Endodermal cell (in vitro differentiated cells): ENCODE data around the gene ELN. TPM values are rescaled to one million over a fixed set of nuclear protein-coding genes. Genes with fewer than 3 reads are reported as not detected.

Experiments
- DNase-seq: peaks from one replicate; pipeline ENCODE4 v3.0.0-alpha.2; 2017
- H3K27ac ChIP-seq: 2 replicates; pipeline ENCODE4 v1.5.1; 2013; ENCODE audit warnings: mild to moderate bottlenecking, low read depth, low read length, moderate library complexity
- H3K27me3 ChIP-seq: 2 replicates; pipeline ENCODE4 v1.6.1; 2013; ENCODE audit warnings: mild to moderate bottlenecking, low read length, moderate library complexity; ENCODE audit not compliant: insufficient read depth, control insufficient read depth, poor library complexity, severe bottlenecking
- H3K36me3 ChIP-seq: 2 replicates; pipeline ENCODE4 v1.7.0; 2013; ENCODE audit warnings: mild to moderate bottlenecking, low read length, moderate library complexity; ENCODE audit not compliant: control insufficient read depth, insufficient read depth
- H3K4me1 ChIP-seq: one replicate; pipeline ENCODE4 v1.7.0; 2013; ENCODE audit warnings: low read length; ENCODE audit not compliant: control insufficient read depth, insufficient read depth
- H3K4me3 ChIP-seq: 2 replicates; pipeline ENCODE4 v1.5.1; 2013; ENCODE audit warnings: mild to moderate bottlenecking, low read length, moderate library complexity
- H3K9ac ChIP-seq: 2 replicates; pipeline ENCODE4 v1.6.1; 2013; ENCODE audit warnings: mild to moderate bottlenecking, low read length, moderate library complexity; ENCODE audit not compliant: poor library complexity, severe bottlenecking; ENCODE audit errors: extremely low read depth
- H3K9me3 ChIP-seq: 2 replicates; pipeline ENCODE4 v1.6.1; 2013; ENCODE audit warnings: mild to moderate bottlenecking, low read length, moderate library complexity; ENCODE audit not compliant: control insufficient read depth
- H3K27ac Mint-ChIP-seq: 2 replicates; pipeline ENCODE4 v1.8.0; 2020; ENCODE audit warnings: mixed read lengths
- H3K27me3 Mint-ChIP-seq: 2 replicates; pipeline ENCODE4 v1.8.0; 2021; ENCODE audit warnings: mild to moderate bottlenecking, mixed read lengths; ENCODE audit not compliant: insufficient read depth
- H3K36me3 Mint-ChIP-seq: 2 replicates; pipeline ENCODE4 v1.8.0; 2020; ENCODE audit warnings: low read depth, mixed read lengths
- H3K4me1 Mint-ChIP-seq: 2 replicates; pipeline ENCODE4 v1.8.0; 2020; ENCODE audit warnings: mixed read lengths
- H3K4me3 Mint-ChIP-seq: 2 replicates; pipeline ENCODE4 v1.8.0; 2020; ENCODE audit warnings: mild to moderate bottlenecking, moderate library complexity, mixed read lengths
- H3K9me3 Mint-ChIP-seq: 2 replicates; pipeline ENCODE4 v1.8.0; 2020; ENCODE audit warnings: mild to moderate bottlenecking, mixed read lengths
- CTCF ChIP-seq: fragments of 200-600 bp; sonication (generic); conservative IDR thresholded peaks from 2 replicates; pipeline ENCODE4 v1.5.0; 2021; ENCODE audit warnings: antibody characterized with exemption, mild to moderate bottlenecking
- WGBS, 2 experiments: methylation state at CpG; one replicate each; pipeline versions ENCODE4 v1.1.5 to v1.1.7; 2013; ENCODE audit warnings: missing lambda C conversion rate in 2 of 2, mixed read lengths in 1 of 2; ENCODE audit not compliant: insufficient coverage in 1 of 2, insufficient read length in 1 of 2; 5-methylcytosine and 5-hydroxymethylcytosine counted together
- total RNA-seq, 2 donors: library from RNA; stranded (reverse); fragmentation: NEBNext Ultra II Directional in 1 of 2; extraction: Animal tissue kit (Norgen Biotek cat#: 25700) in 1 of 2; gene quantifications; 2 replicates in 1 of 2; 3 replicates in 1 of 2; pipeline ENCODE4 v1.2.1, GENCODE V29; 2021

ELN gene
- total RNA-seq, 2 donors from 2014 or later = 0.70 to 1.6 TPM

- no peaks in the 10 kb centered on the region for H3K4me1 Mint-ChIP-seq
- no peak overlapping the region for H3K27ac Mint-ChIP-seq
- peaks cover 7% of the 10 kb centered on the region for H3K9me3 ChIP-seq
- peaks cover 12% of the 10 kb centered on the region for H3K9me3 Mint-ChIP-seq
- DNase-seq = no peak
- no peak overlapping the region for H3K27ac ChIP-seq
- no peaks in the 10 kb centered on the region for H3K36me3 ChIP-seq
- H3K4me1 ChIP-seq = no peaks in the 10 kb centered on the region
- 40 to 87% methylated on average over 1 to 26 of the region's 26 CpGs for WGBS, 2 experiments
- no peaks in the 10 kb centered on the region for H3K36me3 Mint-ChIP-seq
- H3K27me3 Mint-ChIP-seq = peaks cover 7% of the 10 kb centered on the region
- no peak for TF ChIP-seq CTCF
- H3K27me3 ChIP-seq = no peaks in the 10 kb centered on the region
- H3K4me3 ChIP-seq = no peak overlapping the region
- H3K9ac ChIP-seq = no peak overlapping the region
- no peak overlapping the region for H3K4me3 Mint-ChIP-seq
Measured at GRCh38 chr7:73999664-74000435, 28.1 kb upstream of the ELN start.

GRCh38 chr7:74000489-74001149 lies 27.4 kb upstream of the ELN start:
- no peak for DNase-seq
- Histone ChIP-seq H3K27ac (no peak overlapping the region), H3K27me3 (no peaks in the 10 kb centered on the region), H3K4me3 (no peak overlapping the region), H3K9ac (no peak overlapping the region), H3K36me3 (no peaks in the 10 kb centered on the region), H3K9me3 (no peaks in the 10 kb centered on the region), H3K4me1 (no peaks in the 10 kb centered on the region)
- H3K27me3 Mint-ChIP-seq = peaks cover 7% of the 10 kb centered on the region
- H3K27ac Mint-ChIP-seq = no peak overlapping the region
- H3K4me3 Mint-ChIP-seq = no peak overlapping the region
- H3K36me3 Mint-ChIP-seq = no peaks in the 10 kb centered on the region
- WGBS, 2 experiments = 94 to 95% methylated on average over 13 to 17 of the region's 17 CpGs
- H3K9me3 Mint-ChIP-seq = peaks cover 4% of the 10 kb centered on the region
- TF ChIP-seq CTCF = no peak
- H3K4me1 Mint-ChIP-seq = no peaks in the 10 kb centered on the region

GRCh38 chr7:74001150-74001494 lies 26.9 kb upstream of the ELN start:
- Histone ChIP-seq H3K27me3 (no peaks in the 10 kb centered on the region), H3K9ac (no peak overlapping the region), H3K9me3 (no peaks in the 10 kb centered on the region), H3K27ac (no peak overlapping the region), H3K36me3 (no peaks in the 10 kb centered on the region), H3K4me3 (no peak overlapping the region), H3K4me1 (no peaks in the 10 kb centered on the region)
- no peak overlapping the region for H3K27ac Mint-ChIP-seq
- no peak overlapping the region for H3K4me3 Mint-ChIP-seq
- H3K4me1 Mint-ChIP-seq = no peaks in the 10 kb centered on the region
- peaks cover 7% of the 10 kb centered on the region for H3K27me3 Mint-ChIP-seq
- H3K36me3 Mint-ChIP-seq = no peaks in the 10 kb centered on the region
- H3K9me3 Mint-ChIP-seq = no peaks in the 10 kb centered on the region
- no peak for DNase-seq
- 92% methylated on average over 4 of the region's 4 CpGs; no CpG with 5 or more reads in 1 of the 2 experiments for whole genome bisulfite sequencing, 2 experiments
- no peak for TF ChIP-seq CTCF
